ENCODE measurements around the gene GLIS1. TPM values are rescaled to one million over a fixed set of nuclear protein-coding genes. Genes with fewer than 3 reads are reported as not detected.

Gene GLIS1
- total and polyA plus RNA-seq, 2 experiments from 2014 or later: 0.22 to 0.61 TPM

GRCh38 chr1:53644496-53644895 lies 94.5 kb downstream of the GLIS1 start:
- Histone ChIP-seq H2AFZ (no peak overlapping the region), H3K9ac (no peak overlapping the region), H3K79me2 (ENCODE audit: insufficient read depth) (no peaks in the 10 kb centered on the region), H3K27ac (no peak overlapping the region), H3K4me3 (no peak overlapping the region), H3K9me2 (ENCODE audit: insufficient read depth) (no peaks in the 10 kb centered on the region), H3K4me2 (ENCODE audit: unreplicated experiment) (no peak overlapping the region), H3K27me3 (replicated peaks; ENCODE audit: insufficient read depth) (peaks cover 11% of the 10 kb centered on the region), H4K20me1 (ENCODE audit: insufficient read depth) (no peaks in the 10 kb centered on the region), H3F3A (ENCODE audit: insufficient read depth) (no peaks in the 10 kb centered on the region), H3K9me3 (ENCODE audit: low read depth) (no peaks in the 10 kb centered on the region), H3K4me1 (ENCODE audit: insufficient read depth) (peaks cover 4% of the 10 kb centered on the region; the same call in 1 of the 2 replicates), H3K36me3 (ENCODE audit: low read depth) (no peaks in the 10 kb centered on the region)
- 80 to 82% methylated on average over 7 of the region's 7 CpGs for WGBS, 2 experiments (ENCODE audit: low coverage in 1 of 2, low lambda C conversion rate in 2 of 2, missing lambda C conversion rate in 2 of 2)
- in situ Hi-C loops (cut with MboI): no loop called here
- no peak for DNase-seq
- TF ChIP-seq EZH2 (IDR thresholded peaks at IDR 0.05; ENCODE audit: insufficient read depth, poor library complexity, severe bottlenecking): no peak
- TF ChIP-seq EZH2phosphoT487 (IDR thresholded peaks at IDR 0.05; ENCODE audit: insufficient read depth, low read depth): no peak

- Histone ChIP-seq H3K27me3 (replicated peaks; ENCODE audit: insufficient read depth) (peaks cover 9% of the 10 kb centered on the region), H2AFZ (no peak overlapping the region), H3K79me2 (ENCODE audit: insufficient read depth) (no peaks in the 10 kb centered on the region), H3K9me3 (ENCODE audit: low read depth) (no peaks in the 10 kb centered on the region), H3K9ac (no peak overlapping the region), H3K36me3 (ENCODE audit: low read depth) (no peaks in the 10 kb centered on the region), H3K4me3 (no peak overlapping the region), H3K9me2 (ENCODE audit: insufficient read depth) (no peaks in the 10 kb centered on the region), H4K20me1 (ENCODE audit: insufficient read depth) (no peaks in the 10 kb centered on the region), H3K4me2 (ENCODE audit: unreplicated experiment) (no peak overlapping the region), H3F3A (ENCODE audit: insufficient read depth) (no peaks in the 10 kb centered on the region), H3K4me1 (ENCODE audit: insufficient read depth) (peaks cover 9% of the 10 kb centered on the region; the same call in 1 of the 2 replicates), H3K27ac (no peak overlapping the region)
- DNase-seq: no peak
- in situ Hi-C loops (cut with MboI): no loop called here
- WGBS, 2 experiments (ENCODE audit: low coverage in 1 of 2, low lambda C conversion rate in 2 of 2, missing lambda C conversion rate in 2 of 2): 85 to 88% methylated on average over 4 of the region's 4 CpGs
- TF ChIP-seq EZH2 (IDR thresholded peaks at IDR 0.05; ENCODE audit: insufficient read depth, poor library complexity, severe bottlenecking) (no peak), EZH2phosphoT487 (IDR thresholded peaks at IDR 0.05; ENCODE audit: insufficient read depth, low read depth) (no peak)
Measured at GRCh38 chr1:53643881-53644390, 95.0 kb downstream of the GLIS1 start.

GRCh38 chr1:53643041-53643880 lies 95.7 kb downstream of the GLIS1 start:
- Histone ChIP-seq H3K27ac (no peak overlapping the region), H4K20me1 (ENCODE audit: insufficient read depth) (no peaks in the 10 kb centered on the region)
- WGBS, 2 experiments (ENCODE audit: low coverage in 1 of 2, low lambda C conversion rate in 2 of 2, missing lambda C conversion rate in 2 of 2): 79 to 81% methylated on average over 17 of the region's 17 CpGs

GRCh38 chr1:53642607-53643006 lies 96.4 kb downstream of the GLIS1 start:
- in situ Hi-C loops (cut with MboI): no loop called here
- Histone ChIP-seq H2AFZ (no peak overlapping the region), H3K9me2 (ENCODE audit: insufficient read depth) (no peaks in the 10 kb centered on the region), H3K36me3 (ENCODE audit: low read depth) (no peaks in the 10 kb centered on the region), H3K27ac (no peak overlapping the region), H3K27me3 (replicated peaks; ENCODE audit: insufficient read depth) (peaks cover 9% of the 10 kb centered on the region), H3F3A (ENCODE audit: insufficient read depth) (no peaks in the 10 kb centered on the region), H3K4me2 (ENCODE audit: unreplicated experiment) (no peak overlapping the region), H3K4me1 (ENCODE audit: insufficient read depth) (peaks cover 9% of the 10 kb centered on the region; the same call in 1 of the 2 replicates), H3K9me3 (ENCODE audit: low read depth) (no peaks in the 10 kb centered on the region), H3K79me2 (ENCODE audit: insufficient read depth) (no peaks in the 10 kb centered on the region), H3K9ac (no peak overlapping the region), H3K4me3 (no peak overlapping the region), H4K20me1 (ENCODE audit: insufficient read depth) (no peaks in the 10 kb centered on the region)
- WGBS, 2 experiments (ENCODE audit: low coverage in 1 of 2, low lambda C conversion rate in 2 of 2, missing lambda C conversion rate in 2 of 2): 85 to 93% methylated on average over 6 of the region's 6 CpGs
- DNase-seq: no peak
- TF ChIP-seq EZH2 (IDR thresholded peaks at IDR 0.05; ENCODE audit: insufficient read depth, poor library complexity, severe bottlenecking) (no peak), EZH2phosphoT487 (IDR thresholded peaks at IDR 0.05; ENCODE audit: insufficient read depth, low read depth) (no peak)

More at GRCh38 chr1:53643041-53643880, 95.7 kb downstream of the GLIS1 start:
- H3K4me2 ChIP-seq (ENCODE audit: unreplicated experiment): no peak overlapping the region
- H3K4me3 ChIP-seq: no peak overlapping the region
- no peaks in the 10 kb centered on the region for H3K36me3 ChIP-seq (ENCODE audit: low read depth)
- peaks cover 9% of the 10 kb centered on the region for H3K27me3 ChIP-seq (replicated peaks; ENCODE audit: insufficient read depth)
- no peaks in the 10 kb centered on the region for H3F3A ChIP-seq (ENCODE audit: insufficient read depth)
- TF ChIP-seq EZH2 (IDR thresholded peaks at IDR 0.05; ENCODE audit: insufficient read depth, poor library complexity, severe bottlenecking): no peak
- no peak for TF ChIP-seq EZH2phosphoT487 (IDR thresholded peaks at IDR 0.05; ENCODE audit: insufficient read depth, low read depth)
- in situ Hi-C loops (cut with MboI): no loop called here
- H3K9me2 ChIP-seq (ENCODE audit: insufficient read depth): no peaks in the 10 kb centered on the region
- no peak overlapping the region for H3K9ac ChIP-seq
- H2AFZ ChIP-seq: no peak overlapping the region
- no peaks in the 10 kb centered on the region for H3K9me3 ChIP-seq (ENCODE audit: low read depth)
- peaks cover 9% of the 10 kb centered on the region; the same call in 1 of the 2 replicates for H3K4me1 ChIP-seq (ENCODE audit: insufficient read depth)
- no peak for DNase-seq
- no peaks in the 10 kb centered on the region for H3K79me2 ChIP-seq (ENCODE audit: insufficient read depth)

Data from GM23248 (cell line).